GM19467 (cell line): ENCODE data around the gene MIP.
"Not testable (repeated sequence)": the region's sequence is repeated elsewhere in the genome, so short reads cannot be mapped to it uniquely, and the experiment has no call there.

ENCODE experiments used
- ATAC-seq: cut with Tn5 transposase; IDR thresholded peaks from one replicate; pipeline ENCODE4 v1.9.1; 2021; ENCODE audit warnings: mild to moderate bottlenecking, moderate library complexity; ENCODE audit not compliant: unreplicated experiment

The MIP gene

GRCh38 chr12:56411781-56412639 is 42.4 kb downstream of the MIP start:
- no peak for ATAC-seq

- ATAC-seq, result no peak
These were observed 43.7 kb downstream of the MIP start for GRCh38 chr12:56410768-56411167.

GRCh38 chr12:56408799-56409417 is 45.5 kb downstream of the MIP start:
- ATAC-seq, result no peak

GRCh38 chr12:56404227-56404626 is 50.2 kb downstream of the MIP start:
- ATAC-seq, result not testable (repeated sequence)

GRCh38 chr12:56401612-56402011 is 52.8 kb downstream of the MIP start:
- not testable (repeated sequence) for ATAC-seq

GRCh38 chr12:56401125-56401524 is 53.3 kb downstream of the MIP start:
- not testable (repeated sequence) for ATAC-seq
